ENCODE results near the gene OR10A3.
"Not testable (repeated sequence)": the region's sequence is repeated elsewhere in the genome, so short reads cannot be mapped to it uniquely, and the experiment has no call there.

The OR10A3 gene

GRCh38 chr11:7941608-7942007 is at the start of gene OR10A3:
TSS of gene OR10A3 (minus strand) at chr11:7941708. CDS start at chr11:7939520, 2,188 bp downstream.
- no peak for DNase-seq

- not testable (repeated sequence) for DNase-seq
These were observed 46.0 kb upstream of the OR10A3 start for GRCh38 chr11:7987560-7987883.

GRCh38 chr11:7986768-7987559 is 45.5 kb upstream of the OR10A3 start, which contains the start of gene EIF3F:
TSS of gene EIF3F (plus strand) at chr11:7987337. CDS start at chr11:7987353, 16 bp downstream.
- DNase-seq: peak; percentile 87

GRCh38 chr11:7983832-7984590 is 42.5 kb upstream of the OR10A3 start:
- no peak for DNase-seq

GRCh38 chr11:7982582-7983119 is 41.1 kb upstream of the OR10A3 start:
- DNase-seq: no peak

GRCh38 chr11:7981619-7982157 is 40.2 kb upstream of the OR10A3 start:
- DNase-seq: no peak

GRCh38 chr11:7977232-7977917 is 35.9 kb upstream of the OR10A3 start:
- DNase-seq: no peak

GRCh38 chr11:7974668-7975067 is 33.2 kb upstream of the OR10A3 start:
- DNase-seq: no peak

- DNase-seq: no peak
These were observed 31.5 kb upstream of the OR10A3 start for GRCh38 chr11:7973011-7973410.

- DNase-seq: no peak
These were observed 30.3 kb upstream of the OR10A3 start for GRCh38 chr11:7971846-7972245.

- no peak for DNase-seq
These were observed 28.5 kb upstream of the OR10A3 start for GRCh38 chr11:7969756-7970646.

GRCh38 chr11:7968686-7969085 is 27.2 kb upstream of the OR10A3 start:
- no peak for DNase-seq

GRCh38 chr11:7967826-7968225 is 26.3 kb upstream of the OR10A3 start:
- no peak for DNase-seq

- no peak for DNase-seq
These were observed 25.6 kb upstream of the OR10A3 start for GRCh38 chr11:7967097-7967496.

- no peak for DNase-seq
These were observed 23.9 kb upstream of the OR10A3 start, which contains the start of gene NLRP10 for GRCh38 chr11:7965386-7965785. TSS of gene NLRP10 (minus strand) at chr11:7965447. CDS start at chr11:7963495, 1,952 bp downstream.

- DNase-seq: no peak
These were observed 23.4 kb upstream of the OR10A3 start for GRCh38 chr11:7964873-7965272.

- no peak for DNase-seq
These were observed 22.8 kb upstream of the OR10A3 start for GRCh38 chr11:7964261-7964660.

- no peak for DNase-seq
These were observed 13.7 kb upstream of the OR10A3 start for GRCh38 chr11:7955191-7955590.

GRCh38 chr11:7949934-7950333 is 8.4 kb upstream of the OR10A3 start:
- DNase-seq: no peak

- no peak for DNase-seq
These were observed 2.6 kb upstream of the OR10A3 start for GRCh38 chr11:7944123-7944522.

GRCh38 chr11:7941146-7941545 is 362 bp downstream of the OR10A3 start:
- no peak for DNase-seq

GRCh38 chr11:7936615-7937014 is 4.9 kb downstream of the OR10A3 start:
- DNase-seq: no peak
